ENCODE results near the gene TMA7B.

The TMA7B gene

GRCh38 chr22:40004836-40005235 lies 44.6 kb downstream of the TMA7B start:
- DNase-seq = no peak

- DNase-seq = no peak
These were observed 46.4 kb downstream of the TMA7B start for GRCh38 chr22:40006641-40007040.

GRCh38 chr22:40007853-40008710 lies 47.9 kb downstream of the TMA7B start:
- DNase-seq = no peak

DNA sequence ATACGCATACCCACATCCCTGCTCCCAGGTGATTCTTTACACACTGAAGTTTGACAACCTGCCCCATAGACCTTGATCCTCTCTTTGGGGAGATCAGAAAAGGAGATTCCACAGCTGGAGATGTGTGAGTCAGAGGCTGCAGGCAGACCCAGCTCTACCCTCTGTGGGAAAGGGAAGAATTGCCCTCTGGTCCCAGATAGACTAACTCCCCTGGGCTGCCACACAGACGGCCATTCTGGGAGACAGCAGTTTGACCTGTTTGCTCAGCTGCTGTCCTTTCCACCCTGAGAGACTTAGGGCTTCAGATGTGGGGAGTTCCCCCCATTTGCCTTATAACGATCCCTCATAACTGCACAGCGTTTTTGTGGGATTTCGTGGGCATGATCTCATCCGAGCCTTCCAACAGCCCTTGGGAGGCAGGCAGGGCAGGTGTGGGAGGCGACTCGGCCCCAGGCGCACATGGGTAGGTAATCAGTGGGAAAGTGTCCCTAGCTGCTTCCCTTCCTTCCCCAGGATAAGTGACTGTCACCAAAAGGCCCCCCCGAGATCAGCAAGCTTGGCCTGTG lies 48.6 kb downstream of the TMA7B start:
- no peak for DNase-seq

- no peak for DNase-seq
These were observed 49.1 kb downstream of the TMA7B start for GRCh38 chr22:40009292-40009774.

- DNase-seq = peak; percentile 35
These were observed 49.9 kb downstream of the TMA7B start for GRCh38 chr22:40009951-40010671.

DNA sequence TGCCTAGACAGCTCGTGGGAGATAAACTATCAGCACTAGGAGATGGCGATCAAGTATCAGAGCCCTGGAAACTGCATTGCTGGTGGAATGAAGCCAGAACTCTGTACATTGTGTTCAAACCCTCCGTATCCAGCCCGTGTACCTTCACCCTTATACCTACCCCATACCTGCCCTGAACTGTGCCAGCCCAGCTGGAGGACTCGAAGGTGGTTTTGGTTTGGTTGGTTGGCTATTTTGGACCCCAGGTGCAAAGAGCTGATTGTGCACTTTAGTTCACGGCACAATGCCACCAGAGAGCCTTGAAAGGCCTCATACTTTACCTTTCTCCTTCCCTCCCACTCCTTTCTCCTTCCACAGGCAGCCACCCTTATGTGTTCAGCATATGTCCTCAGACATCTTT lies 50.5 kb downstream of the TMA7B start:
- no peak for DNase-seq
